Gastroesophageal sphincter (tissue), 3 donors: ENCODE data around the gene CACNB4.

Source experiments
- CTCF ChIP-seq, 4 experiments: fragments of 200-600 bp in 2 of 4; fragments of 450-650 bp in 2 of 4; sonication (generic) in 1 of 4; IDR thresholded peaks; one replicate each; pipeline ENCODE4 v1.5.1; 2017 to 2019; ENCODE audit warnings: antibody characterized with exemption in 4 of 4, mild to moderate bottlenecking in 2 of 4, moderate library complexity in 2 of 4
- EP300 ChIP-seq: sonication (generic); formaldehyde crosslinking; IDR thresholded peaks from one replicate; pipeline ENCODE4 v1.6.1; 2017; ENCODE audit warnings: antibody characterized with exemption, mild to moderate bottlenecking

DNA sequence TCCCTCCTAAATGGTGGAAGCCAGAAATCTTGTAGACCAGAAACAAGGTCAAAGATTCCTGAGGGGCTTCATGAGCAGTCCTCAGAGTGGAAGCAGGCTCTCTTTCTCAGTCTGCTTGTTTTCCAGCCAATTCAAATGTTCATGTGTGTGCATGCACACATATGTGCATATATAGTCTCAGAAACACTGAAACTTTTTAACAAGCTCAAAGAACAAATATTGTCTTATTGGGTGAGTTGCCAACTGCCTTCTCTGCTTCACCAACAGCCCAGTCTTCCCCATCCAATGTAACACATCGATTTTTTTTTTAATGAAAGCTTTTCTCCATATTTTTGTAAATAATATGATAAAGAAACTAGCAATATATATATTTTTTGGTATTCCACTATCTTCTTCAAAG, 3.7 kb downstream of the CACNB4 start:
- TF ChIP-seq CTCF (IDR thresholded peaks at IDR 0.05) (no peak), EP300 (no peak)
